GM12891 (cell line): ENCODE results near the gene JUNB.

Source experiments
- PAX5 ChIP-seq: IDR thresholded peaks from 2 replicates; pipeline ENCODE4 v1.6.1; 2011; ENCODE audit warnings: low read length, moderate library complexity, mild to moderate bottlenecking; ENCODE audit not compliant: insufficient read depth, severe bottlenecking
- POLR2A ChIP-seq: IDR thresholded peaks from 2 replicates; pipeline ENCODE4 v1.6.1; 2011; ENCODE audit warnings: low read depth, low read length, control low read depth
- POLR2AphosphoS5 ChIP-seq: IDR thresholded peaks from 2 replicates; pipeline ENCODE4 v1.6.1; 2011; ENCODE audit warnings: low read depth, low read length, control low read depth
- POU2F2 ChIP-seq: IDR thresholded peaks from 2 replicates; pipeline ENCODE4 v1.6.1; 2011; ENCODE audit warnings: low read depth, mild to moderate bottlenecking, control low read depth, low read length, moderate library complexity
- SPI1 ChIP-seq: IDR thresholded peaks from 2 replicates; pipeline ENCODE4 v1.6.1; 2011; ENCODE audit warnings: low read depth, low read length, control low read depth
- TAF1 ChIP-seq: IDR thresholded peaks from 2 replicates; pipeline ENCODE4 v1.6.1; 2011; ENCODE audit warnings: low read depth, low read length, control low read depth

DNA sequence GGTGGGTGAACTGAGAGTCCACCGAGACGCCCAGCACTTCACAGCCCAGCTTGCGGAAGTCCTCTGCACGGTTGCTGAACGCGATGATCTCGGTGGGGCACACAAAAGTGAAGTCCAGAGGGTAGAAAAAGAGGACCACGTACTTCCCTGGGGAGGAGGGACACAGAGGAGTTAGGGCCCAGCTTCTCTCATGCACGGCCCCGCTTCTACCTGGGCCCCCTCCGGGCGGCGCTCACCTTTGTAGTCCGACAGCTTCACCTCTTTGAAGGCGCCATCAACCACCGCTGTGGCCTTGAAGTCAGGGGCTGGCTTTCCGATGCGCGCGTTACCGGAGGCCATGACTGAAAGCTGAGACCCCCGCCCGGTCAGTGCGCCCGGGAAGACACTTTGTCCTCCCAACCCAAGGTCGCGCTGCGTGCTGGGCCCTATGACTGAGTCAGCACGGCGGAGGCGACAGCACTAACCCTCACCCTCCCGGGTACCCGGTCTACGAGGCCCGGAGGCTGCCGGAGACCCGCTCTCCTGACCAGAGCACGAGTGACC, 9.7 kb downstream of the JUNB start:
- TF ChIP-seq TAF1 (no peak), POLR2A (no peak), POLR2AphosphoS5 (no peak), POU2F2 (no peak), PAX5 (no peak), SPI1 (no peak)
